Left lung (tissue), 10 donors: ENCODE results near the gene G3BP2. TPM values are rescaled to one million over a fixed set of nuclear protein-coding genes. Genes with fewer than 3 reads are reported as not detected.
"Not testable (repeated sequence)": the region's sequence is repeated elsewhere in the genome, so short reads cannot be mapped to it uniquely, and the experiment has no call there.

Experiments
- ATAC-seq: fragments of 200-7000 bp; cut with Tn5 transposase; one replicate; pipeline ENCODE4 v1.9.1; 2020; ENCODE audit warnings: moderate library complexity
- DNase-seq, 4 donors: peaks; one replicate each; pipeline ENCODE4 v3.0.0-alpha.2; 2013 to 2020
- H3K27ac ChIP-seq, 2 donors: fragments of 200-600 bp; sonication (generic) in 1 of 2; one replicate each; pipeline versions ENCODE4 v1.5.0 to v1.8.0; 2020 to 2021
- H3K27me3 ChIP-seq, 2 donors: fragments of 200-600 bp; sonication (generic) in 1 of 2; one replicate each; pipeline versions ENCODE4 v1.5.0 to v1.8.0; 2020 to 2021
- H3K36me3 ChIP-seq, 2 donors: fragments of 200-600 bp; sonication (generic) in 1 of 2; one replicate each; pipeline versions ENCODE4 v1.5.0 to v1.8.0; 2020 to 2021
- H3K4me1 ChIP-seq, 2 donors: fragments of 200-600 bp; one replicate each; pipeline ENCODE4 v1.8.0; 2021
- H3K4me3 ChIP-seq, 2 donors: fragments of 200-600 bp; sonication (generic) in 1 of 2; one replicate each; pipeline versions ENCODE4 v1.5.0 to v1.8.0; 2020 to 2021; ENCODE audit warnings: mild to moderate bottlenecking in 1 of 2
- H3K9me3 ChIP-seq, 2 donors: fragments of 200-600 bp; sonication (generic) in 1 of 2; one replicate each; pipeline versions ENCODE4 v1.5.0 to v1.8.0; 2020 to 2021
- CTCF ChIP-seq, 2 donors: fragments of 200-600 bp; sonication (generic) in 1 of 2; IDR thresholded peaks; one replicate each; pipeline versions ENCODE4 v1.5.0 to v1.8.0; 2021; ENCODE audit warnings: antibody characterized with exemption in 2 of 2
- intact Hi-C, 2 donors: fragments of 100-400 bp; cut with DNase I; formaldehyde crosslinking; loops; one replicate each; pipeline versions ENCODE4 v1.11.2 to v1.14.2; 2022
- polyA plus RNA-seq, 6 donors: library from polyadenylated mRNA; unstranded; fragments of 120-200 nt; gene quantifications; one replicate each; pipeline ENCODE4 v1.2.1, GENCODE V29; 2013; ENCODE audit not compliant: insufficient read length in 6 of 6
- total RNA-seq, 2 donors: library from RNA; stranded (reverse); fragmentation: NEBNext Ultra II Directional; extraction: Animal tissue kit (Norgen Biotek cat#: 25700); gene quantifications; one replicate each; pipeline ENCODE4 v1.2.1, GENCODE V29; 2021
- donor health status: DM: no; HTN: yes; CAD: no.
- donor health status: DM: no; HTN: no; CAD: no.

Gene G3BP2
- total and polyA plus RNA-seq, 8 donors, result 105 to 136 (median 123) TPM

GRCh38 chr4:75666299-75666698 lies 6.9 kb downstream of the G3BP2 start:
- Histone ChIP-seq H3K4me1 (peaks cover 4 to 55% of the 10 kb centered on the region in 2 donors), H3K9me3 (no peaks in the 10 kb centered on the region), H3K4me3 (no peak overlapping the region), H3K27ac (no peak overlapping the region), H3K36me3 (peaks cover 0 to 3% of the 10 kb centered on the region in 2 donors), H3K27me3 (no peaks in the 10 kb centered on the region)
- DNase-seq (no peak), ATAC-seq (no peak)
- intact Hi-C loops, result no loop called here
- TF ChIP-seq CTCF (IDR thresholded peaks at IDR 0.05), result no peak

GRCh38 chr4:75664604-75665003 lies 8.6 kb downstream of the G3BP2 start:
- Histone ChIP-seq H3K36me3 (peaks cover 0 to 12% of the 10 kb centered on the region in 2 donors), H3K4me1 (peaks cover 0 to 41% of the 10 kb centered on the region in 2 donors)
- ATAC-seq, intact Hi-C loops, DNase-seq, H3K4me3 ChIP-seq, H3K9me3 ChIP-seq, H3K27ac ChIP-seq, H3K27me3 ChIP-seq: not testable (repeated sequence)

GRCh38 chr4:75662626-75663025 lies 10.6 kb downstream of the G3BP2 start:
- TF ChIP-seq CTCF (IDR thresholded peaks at IDR 0.05), result no peak
- no peaks in the 10 kb centered on the region for H3K9me3 ChIP-seq
- H3K27ac ChIP-seq, result no peak overlapping the region
- ATAC-seq (no peak), DNase-seq (no peak)
- intact Hi-C loops, result no loop called here
- H3K36me3 ChIP-seq, result peaks cover 0 to 24% of the 10 kb centered on the region in 2 donors
- peaks cover 0 to 25% of the 10 kb centered on the region in 2 donors for H3K4me1 ChIP-seq
- H3K4me3 ChIP-seq, result no peak overlapping the region
- no peaks in the 10 kb centered on the region for H3K27me3 ChIP-seq

GRCh38 chr4:75660491-75660890 lies 12.7 kb downstream of the G3BP2 start:
- Histone ChIP-seq H3K27ac (no peak overlapping the region), H3K4me1 (peaks cover 0 to 16% of the 10 kb centered on the region in 2 donors), H3K36me3 (peaks cover 0 to 44% of the 10 kb centered on the region in 2 donors), H3K4me3 (no peak overlapping the region), H3K27me3 (no peaks in the 10 kb centered on the region), H3K9me3 (no peaks in the 10 kb centered on the region)
- ATAC-seq (no peak), DNase-seq (no peak)
- no peak for TF ChIP-seq CTCF (IDR thresholded peaks at IDR 0.05)
- intact Hi-C loops, result no loop called here

- Histone ChIP-seq H3K4me3 (no peak overlapping the region), H3K27ac (no peak overlapping the region), H3K27me3 (no peaks in the 10 kb centered on the region), H3K36me3 (peaks cover 0 to 53% of the 10 kb centered on the region in 2 donors), H3K9me3 (no peaks in the 10 kb centered on the region), H3K4me1 (peaks cover 0 to 21% of the 10 kb centered on the region in 2 donors)
- DNase-seq (no peak), ATAC-seq (peak; percentile 64)
- intact Hi-C loops, result no loop called here
- TF ChIP-seq CTCF (IDR thresholded peaks at IDR 0.05), result no peak
Observed at GRCh38 chr4:75659512-75660031, 13.6 kb downstream of the G3BP2 start.

- H3K4me1 ChIP-seq, result peaks cover 0 to 24% of the 10 kb centered on the region in 2 donors
- H3K9me3 ChIP-seq, result no peaks in the 10 kb centered on the region
- no peak for DNase-seq
- no peak for TF ChIP-seq CTCF (IDR thresholded peaks at IDR 0.05)
- intact Hi-C loops, result no loop called here
- H3K4me3 ChIP-seq, result no peak overlapping the region
- no peak overlapping the region for H3K27ac ChIP-seq
- ATAC-seq, result peak; percentile 50
- peaks cover 0 to 60% of the 10 kb centered on the region in 2 donors for H3K36me3 ChIP-seq
- H3K27me3 ChIP-seq, result no peaks in the 10 kb centered on the region
Observed at GRCh38 chr4:75658876-75659275, 14.3 kb downstream of the G3BP2 start.
